Smooth muscle cell (in vitro differentiated cells): Measurements from ENCODE around the gene GPSM3. TPM values are rescaled to one million over a fixed set of nuclear protein-coding genes. Genes with fewer than 3 reads are reported as not detected.
A peak's percentile ranks its signal among the peaks of the same experiment; 100 is the strongest.

ENCODE experiments used
- DNase-seq: peaks from one replicate; lab custom pipeline; 2025; ENCODE audit not compliant: unreplicated experiment; lab: John Stamatoyannopoulos, UW
- H2AFZ ChIP-seq: fragments of 200-600 bp; sonication (generic); 2 replicates; pipeline ENCODE4 v1.6.0; 2016; ENCODE audit warnings: antibody characterized with exemption, low read depth, mild to moderate bottlenecking
- H3F3A ChIP-seq: fragments of 200-600 bp; sonication (generic); 2 replicates; pipeline ENCODE4 v1.6.0; 2017; ENCODE audit warnings: antibody characterized with exemption, low read depth
- H3K27ac ChIP-seq: fragments of 200-600 bp; sonication (generic); 2 replicates; pipeline ENCODE4 v1.5.1; 2016; ENCODE audit warnings: low read depth, mild to moderate bottlenecking
- H3K27me3 ChIP-seq: fragments of 200-600 bp; sonication (generic); 2 replicates; pipeline ENCODE4 v1.6.1; 2016; ENCODE audit warnings: low read depth, mild to moderate bottlenecking
- H3K36me3 ChIP-seq: fragments of 200-600 bp; sonication (generic); 2 replicates; pipeline ENCODE4 v1.5.1; 2016; ENCODE audit warnings: low read depth
- H3K4me1 ChIP-seq: fragments of 200-600 bp; sonication (generic); 2 replicates; pipeline ENCODE4 v1.5.1; 2016; ENCODE audit warnings: low read depth
- H3K4me2 ChIP-seq: fragments of 200-600 bp; sonication (generic); 2 replicates; pipeline ENCODE4 v1.6.0; 2016; ENCODE audit warnings: mild to moderate bottlenecking
- H3K4me3 ChIP-seq: fragments of 200-600 bp; sonication (generic); 2 replicates; pipeline ENCODE4 v1.5.1; 2016; ENCODE audit warnings: mild to moderate bottlenecking
- H3K79me2 ChIP-seq: fragments of 200-600 bp; sonication (generic); 2 replicates; pipeline ENCODE4 v1.6.0; 2016; ENCODE audit warnings: low read depth, mild to moderate bottlenecking
- H3K9ac ChIP-seq: fragments of 200-600 bp; sonication (generic); 2 replicates; pipeline ENCODE4 v1.6.0; 2016; ENCODE audit warnings: low read depth
- H3K9me3 ChIP-seq: fragments of 200-600 bp; sonication (generic); replicated peaks from 2 replicates; pipeline ENCODE4 v1.5.1; 2016; ENCODE audit warnings: low read depth
- H4K20me1 ChIP-seq: fragments of 200-600 bp; sonication (generic); 2 replicates; pipeline ENCODE4 v1.6.0; 2016; ENCODE audit warnings: low read depth
- CTCF ChIP-seq: fragments of 200-600 bp; sonication (generic); IDR thresholded peaks from 2 replicates; pipeline ENCODE4 v1.5.1; 2017; ENCODE audit warnings: borderline replicate concordance, mild to moderate bottlenecking, antibody characterized with exemption; ENCODE audit not compliant: insufficient read depth, poor library complexity, severe bottlenecking
- WGBS: methylation state at CpG from one replicate; pipeline ENCODE4 v1.1.7; 2016; ENCODE audit warnings: low lambda C conversion rate; 5-methylcytosine and 5-hydroxymethylcytosine counted together
- polyA plus RNA-seq: library from polyadenylated mRNA; unstranded; fragments of >200 nt; fragmentation: Nextera tagmentation; extraction: Ambion mirVana; gene quantifications from 2 replicates; pipeline ENCODE4 v1.2.1, GENCODE V29; 2016
- total RNA-seq: library from RNA; depleted of rRNA; stranded (reverse); fragments of >200 nt; gene quantifications from 2 replicates; pipeline ENCODE4 v1.2.3, GENCODE V29; 2014

GPSM3 gene
- total and polyA plus RNA-seq, 2 experiments from 2014 or later, result 5.3 to 15.6 TPM

DNA sequence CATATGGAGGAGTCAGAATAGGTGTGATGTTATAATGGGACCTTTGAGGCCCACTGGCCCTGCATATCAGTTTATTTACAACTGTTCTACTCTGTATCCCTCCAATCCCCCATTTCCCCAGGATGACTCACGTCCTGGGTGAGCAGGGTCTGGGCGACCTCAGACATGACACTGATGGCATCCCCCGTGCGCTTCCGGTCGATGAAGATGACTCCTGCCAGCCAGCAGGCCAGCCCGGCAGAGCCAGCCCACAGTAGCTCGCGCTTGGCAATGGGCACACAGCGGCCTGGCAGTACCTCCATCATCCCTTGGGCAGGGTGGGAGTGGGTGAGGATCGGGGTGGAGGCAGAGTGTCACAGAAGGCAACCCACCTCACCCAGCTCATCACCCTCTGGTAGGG, 22.1 kb downstream of the GPSM3 start:
- no peaks in the 10 kb centered on the region for H4K20me1 ChIP-seq
- H3K27me3 ChIP-seq, result no peaks in the 10 kb centered on the region
- H3K4me1 ChIP-seq, result peaks cover 8% of the 10 kb centered on the region
- H3F3A ChIP-seq, result peaks cover 8% of the 10 kb centered on the region
- H3K9ac ChIP-seq, result no peak overlapping the region
- no peak overlapping the region for H3K4me2 ChIP-seq
- no peak for DNase-seq
- H3K79me2 ChIP-seq, result peaks cover 35% of the 10 kb centered on the region
- no peak overlapping the region for H2AFZ ChIP-seq
- no peaks in the 10 kb centered on the region for H3K36me3 ChIP-seq
- no peak overlapping the region for H3K4me3 ChIP-seq
- no peaks in the 10 kb centered on the region for H3K9me3 ChIP-seq
- 83% methylated on average over 11 of the region's 11 CpGs for WGBS
- no peak for TF ChIP-seq CTCF
- H3K27ac ChIP-seq, result no peak overlapping the region

DNA sequence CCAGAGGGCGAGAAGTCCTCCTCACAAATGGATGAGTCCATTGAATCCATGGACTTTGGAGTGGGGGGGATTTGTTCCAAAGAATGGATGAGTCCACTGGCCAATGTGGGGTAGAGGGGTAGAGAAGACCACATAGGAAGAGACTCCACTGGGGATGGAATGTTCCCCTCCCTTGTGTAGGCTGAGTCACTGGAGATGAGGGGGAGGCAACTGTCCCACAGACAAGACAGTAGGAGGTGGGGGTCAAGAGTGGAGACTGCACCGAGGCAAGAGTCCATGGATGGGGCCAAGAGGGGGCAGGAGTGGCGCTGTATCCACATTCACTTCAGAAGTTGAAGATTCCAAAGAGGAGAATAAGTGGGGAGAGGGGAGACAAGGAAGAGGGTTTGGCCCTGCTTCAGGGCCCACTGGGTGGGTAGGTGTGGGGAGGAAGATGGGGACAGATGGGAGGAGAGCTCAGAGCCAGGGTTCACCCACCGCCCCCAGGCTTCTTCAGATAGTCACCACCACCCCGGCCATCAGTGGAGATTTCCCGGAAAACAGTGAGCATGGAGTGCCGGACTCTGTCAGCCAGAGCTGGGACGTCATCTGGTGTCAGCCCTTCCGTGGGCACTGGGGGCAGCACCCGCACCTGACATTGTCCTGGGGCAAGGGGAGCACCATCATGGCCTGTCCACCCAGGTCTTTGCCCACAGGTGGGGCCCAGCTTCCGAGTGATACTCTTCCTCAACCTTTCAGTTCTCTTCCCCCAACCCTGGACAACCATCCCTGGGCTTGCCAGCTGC, 23.4 kb downstream of the GPSM3 start:
- no peaks in the 10 kb centered on the region for H3K9me3 ChIP-seq
- no peaks in the 10 kb centered on the region for H4K20me1 ChIP-seq
- H3K4me1 ChIP-seq, result no peaks in the 10 kb centered on the region
- no peak overlapping the region for H3K4me3 ChIP-seq
- H2AFZ ChIP-seq, result no peak overlapping the region
- H3K4me2 ChIP-seq, result no peak overlapping the region
- H3K27ac ChIP-seq, result no peak overlapping the region
- 85% methylated on average over 11 of the region's 11 CpGs for WGBS
- H3F3A ChIP-seq, result peaks cover 8% of the 10 kb centered on the region
- peaks cover 22% of the 10 kb centered on the region for H3K79me2 ChIP-seq
- no peaks in the 10 kb centered on the region for H3K36me3 ChIP-seq
- no peak for TF ChIP-seq CTCF
- no peak for DNase-seq
- no peaks in the 10 kb centered on the region for H3K27me3 ChIP-seq
- H3K9ac ChIP-seq, result no peak overlapping the region

DNA sequence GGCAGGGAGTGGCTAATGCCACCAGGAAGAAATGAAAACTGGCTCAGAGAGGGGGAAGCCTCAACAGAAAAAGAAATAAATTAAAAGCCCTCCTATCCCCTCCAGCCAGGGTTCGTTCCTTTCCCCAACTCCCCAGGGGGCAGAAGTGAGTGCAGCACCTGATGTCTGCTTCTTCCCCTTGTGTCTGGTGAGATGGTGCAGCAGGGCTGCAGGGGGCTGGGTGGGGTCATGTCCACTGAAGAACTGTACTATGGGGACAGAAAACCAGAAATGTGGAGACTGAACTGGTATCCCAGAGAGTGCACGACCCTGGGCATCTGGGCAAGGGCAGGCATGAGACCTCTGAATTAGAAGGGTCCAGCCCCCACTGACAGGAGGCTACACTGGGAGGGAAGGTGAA, 24.1 kb downstream of the GPSM3 start:
- WGBS, result 86% methylated on average over 2 of the region's 2 CpGs

More for the DNA sequence above, 24.1 kb downstream of the GPSM3 start:
- H3K4me1 ChIP-seq, result no peaks in the 10 kb centered on the region
- TF ChIP-seq CTCF, result no peak
- H4K20me1 ChIP-seq, result no peaks in the 10 kb centered on the region
- H3K36me3 ChIP-seq, result no peaks in the 10 kb centered on the region
- no peak for DNase-seq
- no peak overlapping the region for H2AFZ ChIP-seq
- H3K4me3 ChIP-seq, result no peak overlapping the region
- no peak overlapping the region for H3K9ac ChIP-seq
- H3K9me3 ChIP-seq, result no peaks in the 10 kb centered on the region
- H3K27ac ChIP-seq, result peak overlapping the region; percentile 12
- peaks cover 8% of the 10 kb centered on the region for H3F3A ChIP-seq
- H3K4me2 ChIP-seq, result no peak overlapping the region
- H3K79me2 ChIP-seq, result peaks cover 15% of the 10 kb centered on the region
- no peaks in the 10 kb centered on the region for H3K27me3 ChIP-seq
